ENCODE measurements around the gene ANKS1B.
"Not testable (repeated sequence)": the region's sequence is repeated elsewhere in the genome, so short reads cannot be mapped to it uniquely, and the experiment has no call there.

Gene ANKS1B

DNA sequence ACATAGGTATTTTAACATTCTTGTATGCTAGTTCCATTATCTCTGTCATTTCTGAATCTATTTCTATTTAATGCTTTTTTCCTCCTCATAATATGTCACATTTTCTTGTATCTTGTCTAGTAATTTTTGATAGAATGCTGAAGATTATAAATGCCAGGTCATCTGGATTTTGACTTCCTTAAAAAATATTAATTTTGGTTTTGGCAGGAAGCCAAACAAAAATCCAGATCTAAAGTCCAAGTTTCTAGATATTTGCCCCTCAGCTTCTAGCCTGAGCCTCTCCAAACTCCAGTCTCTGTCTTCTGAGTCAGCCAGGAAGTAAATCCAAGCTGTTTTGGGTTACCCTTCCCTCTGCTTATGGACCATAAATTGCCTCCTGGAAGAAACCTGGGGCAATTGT lies 1004.2 kb downstream of the ANKS1B start:
- no peak for DNase-seq

DNA sequence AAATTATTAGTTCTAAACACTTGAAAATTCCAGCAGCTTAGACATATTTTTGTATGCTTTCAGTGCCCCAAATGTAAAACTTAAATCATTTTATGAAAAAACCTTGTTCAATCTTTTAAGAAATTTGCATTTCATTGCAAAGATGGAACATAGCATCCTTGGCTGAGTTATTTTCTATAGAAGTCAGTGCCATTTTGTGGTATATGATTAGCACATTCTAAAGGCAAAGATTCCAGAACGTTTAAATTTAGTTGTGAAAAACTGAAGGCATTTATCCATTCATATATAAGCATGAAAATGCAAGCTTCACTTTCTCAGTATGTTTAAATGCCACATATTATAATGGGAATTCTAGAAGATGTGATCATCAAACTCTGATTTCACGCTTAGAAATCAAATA lies 1007.5 kb downstream of the ANKS1B start:
- DNase-seq, result no peak

DNA sequence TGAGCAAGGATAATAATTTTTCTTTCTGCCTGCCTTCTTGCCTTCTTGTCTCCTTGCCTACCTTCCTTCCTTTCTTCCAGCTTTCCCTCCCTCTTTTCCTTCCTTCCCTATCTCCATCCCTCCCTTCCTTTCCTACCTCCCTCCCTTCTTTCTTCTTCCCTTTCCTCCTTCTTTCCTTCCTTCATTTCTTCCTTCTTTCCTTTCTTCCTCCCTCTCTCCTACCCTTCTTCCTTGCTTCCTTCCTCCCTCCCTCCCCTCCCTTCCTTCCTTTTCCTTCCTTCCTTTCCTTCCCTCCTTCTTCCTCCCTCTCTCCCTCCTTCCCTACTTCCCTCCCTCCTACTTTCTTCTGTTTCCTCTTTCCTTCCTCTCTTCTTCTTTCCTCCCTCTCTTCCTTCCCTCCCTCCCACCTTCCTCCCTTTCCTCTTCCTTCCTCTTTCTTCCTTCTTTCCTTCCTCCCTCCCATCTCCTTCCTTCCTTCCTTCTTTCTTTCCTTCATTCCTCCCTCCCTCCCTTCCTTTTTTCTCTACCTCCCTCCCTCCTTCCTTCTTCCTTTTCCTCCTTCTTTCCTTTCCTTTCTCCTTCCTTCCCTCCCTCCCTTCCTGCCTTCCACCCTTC lies 1009.9 kb downstream of the ANKS1B start:
- no peak for DNase-seq

GRCh38 chr12:98973395-98973794 lies 1011.3 kb downstream of the ANKS1B start:
- no peak for DNase-seq

DNA sequence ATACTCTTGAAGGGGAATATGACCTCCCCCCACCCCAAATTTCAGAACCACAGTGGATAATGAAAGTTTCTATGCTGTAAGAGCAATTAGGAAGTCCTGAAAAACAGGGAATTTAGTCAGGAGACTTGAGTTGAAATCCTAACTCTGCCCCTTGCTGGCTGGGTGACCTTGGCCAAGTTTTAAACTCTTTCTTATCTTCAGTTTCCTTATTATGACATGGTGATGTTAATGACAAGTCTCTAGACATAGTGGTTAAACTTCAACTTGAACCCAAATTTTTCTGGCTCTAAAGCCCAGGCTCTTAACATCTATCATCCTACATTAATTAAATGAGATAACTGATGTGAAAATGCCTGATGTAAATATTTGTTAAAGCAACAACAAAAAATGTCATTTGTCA lies 1013.8 kb downstream of the ANKS1B start:
- no peak for DNase-seq

DNA sequence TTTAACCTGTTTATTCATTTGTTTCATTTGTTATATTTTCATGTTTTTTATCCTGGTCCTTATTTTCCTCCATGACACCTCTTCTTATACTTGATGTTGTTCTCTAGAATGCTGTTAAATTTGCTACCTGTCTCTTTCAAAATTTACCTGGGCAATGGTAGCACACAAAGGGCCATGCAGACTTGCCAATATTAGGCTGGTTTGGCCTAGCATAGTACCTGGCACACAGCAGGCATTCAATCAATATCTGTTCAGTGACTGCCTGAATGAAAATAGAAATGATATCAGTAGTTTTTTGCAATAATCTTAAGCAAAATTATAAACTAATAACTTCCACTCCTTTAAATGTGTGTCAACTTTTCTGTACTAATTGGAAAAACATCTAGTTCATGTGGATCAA lies 1014.5 kb downstream of the ANKS1B start:
- no peak for DNase-seq

GRCh38 chr12:98968896-98969295 lies 1015.8 kb downstream of the ANKS1B start:
- DNase-seq, result no peak

GRCh38 chr12:98957135-98957534 lies 1027.6 kb downstream of the ANKS1B start:
- DNase-seq, result not testable (repeated sequence)

GRCh38 chr12:98955284-98955683 lies 1029.5 kb downstream of the ANKS1B start:
- no peak for DNase-seq

DNA sequence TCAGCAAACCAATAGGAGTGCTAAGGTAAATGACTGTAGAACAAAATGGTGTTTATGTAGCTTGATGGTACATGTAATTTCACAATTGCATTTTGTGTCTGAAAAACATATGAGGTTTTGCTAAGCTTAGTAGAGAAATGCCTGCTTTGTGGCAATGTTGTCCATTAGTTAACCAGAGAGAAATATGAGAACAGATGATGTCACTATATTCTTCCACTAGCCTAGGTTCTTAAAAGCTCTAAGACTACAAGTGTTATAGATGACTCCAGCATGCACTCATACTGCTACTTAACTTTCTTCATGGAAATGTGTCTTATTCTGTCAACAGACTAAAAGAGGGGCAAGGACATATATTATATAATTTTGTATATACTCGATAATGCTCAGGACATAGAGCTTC lies 1030.2 kb downstream of the ANKS1B start:
- no peak for DNase-seq

GRCh38 chr12:98951406-98951805 lies 1033.3 kb downstream of the ANKS1B start:
- DNase-seq, result no peak

DNA sequence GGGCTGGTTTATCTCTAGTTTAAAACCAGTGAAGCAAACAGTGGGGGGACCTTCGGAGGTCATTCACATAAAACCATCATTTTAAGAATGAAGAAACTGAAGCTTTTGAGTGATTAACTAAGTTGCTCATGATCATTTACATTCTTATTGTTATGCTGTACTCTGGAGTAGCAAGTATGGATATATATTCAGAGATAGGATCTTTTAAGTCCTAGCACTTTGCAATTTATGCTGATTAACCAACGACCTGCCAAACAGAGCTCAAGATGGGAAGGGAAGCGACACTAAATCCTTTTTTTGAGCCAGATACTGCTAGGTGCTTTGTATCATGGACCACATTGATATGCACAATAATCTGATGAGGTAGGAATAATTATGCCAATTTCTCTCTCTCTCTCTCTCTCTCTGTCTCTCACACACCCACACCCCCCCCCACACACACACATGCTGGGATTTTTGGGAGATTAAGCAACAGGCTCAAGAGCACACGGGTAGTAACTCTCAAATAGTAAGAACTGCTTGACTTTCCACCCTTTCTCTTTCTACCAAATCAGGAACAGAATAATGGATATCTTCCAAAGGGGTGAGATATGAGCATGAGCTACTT lies 1036.3 kb downstream of the ANKS1B start:
- no peak for DNase-seq

GRCh38 chr12:98945864-98946263 lies 1038.9 kb downstream of the ANKS1B start:
- DNase-seq, result no peak

GRCh38 chr12:98939926-98940325 lies 1044.8 kb downstream of the ANKS1B start:
- no peak for DNase-seq

GRCh38 chr12:98939350-98939749 lies 1045.4 kb downstream of the ANKS1B start:
- DNase-seq, result no peak

DNA sequence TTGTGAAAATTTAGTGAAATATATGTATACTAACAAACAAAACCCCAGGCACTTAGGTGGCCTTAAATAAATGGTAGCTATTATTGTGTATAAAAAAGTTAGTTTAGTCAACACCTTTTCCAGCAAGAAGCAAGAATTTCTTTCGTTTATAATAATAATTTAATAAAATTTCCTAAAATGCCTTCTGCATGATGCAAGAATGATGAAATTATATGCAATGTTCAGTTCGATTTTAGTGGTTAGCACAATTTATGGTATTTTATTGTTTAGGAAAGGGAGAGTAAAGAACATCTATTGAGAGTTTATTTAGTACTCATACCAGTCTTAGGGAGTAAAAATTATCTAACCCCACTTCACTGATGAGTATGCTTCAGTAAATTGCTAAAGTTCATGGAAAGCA lies 1048.9 kb downstream of the ANKS1B start:
- no peak for DNase-seq

GRCh38 chr12:98922871-98923270 lies 1061.9 kb downstream of the ANKS1B start:
- no peak for DNase-seq

GRCh38 chr12:98918176-98918863 lies 1066.4 kb downstream of the ANKS1B start:
- no peak for DNase-seq

DNA sequence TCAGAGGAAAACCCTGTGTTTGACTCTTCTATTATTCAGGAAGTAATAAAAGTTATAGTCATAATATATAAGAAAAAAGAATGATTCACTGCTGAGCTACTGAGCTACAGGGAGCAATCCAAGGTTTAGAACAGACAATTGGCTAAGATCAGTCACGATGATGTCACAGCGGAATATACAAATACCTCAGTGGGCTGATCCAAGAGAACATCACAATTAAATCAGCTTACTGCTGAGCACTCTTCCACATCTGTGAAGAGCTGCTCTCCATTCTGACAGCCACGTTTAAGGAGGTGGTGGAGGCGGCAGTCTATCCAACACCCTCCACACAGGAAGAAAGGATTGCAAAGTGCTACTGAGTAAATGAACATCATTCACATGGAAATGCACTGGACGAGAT lies 1068.6 kb downstream of the ANKS1B start:
- DNase-seq, result no peak

- no peak for DNase-seq
Observed at GRCh38 chr12:98912401-98912974, 1072.2 kb downstream of the ANKS1B start.

- DNase-seq, result no peak
Observed at GRCh38 chr12:98911396-98911795, 1073.3 kb downstream of the ANKS1B start.

GRCh38 chr12:98909746-98910145 lies 1075.0 kb downstream of the ANKS1B start:
- no peak for DNase-seq

- no peak for DNase-seq
Observed at GRCh38 chr12:98908866-98909265, 1075.9 kb downstream of the ANKS1B start.

DNA sequence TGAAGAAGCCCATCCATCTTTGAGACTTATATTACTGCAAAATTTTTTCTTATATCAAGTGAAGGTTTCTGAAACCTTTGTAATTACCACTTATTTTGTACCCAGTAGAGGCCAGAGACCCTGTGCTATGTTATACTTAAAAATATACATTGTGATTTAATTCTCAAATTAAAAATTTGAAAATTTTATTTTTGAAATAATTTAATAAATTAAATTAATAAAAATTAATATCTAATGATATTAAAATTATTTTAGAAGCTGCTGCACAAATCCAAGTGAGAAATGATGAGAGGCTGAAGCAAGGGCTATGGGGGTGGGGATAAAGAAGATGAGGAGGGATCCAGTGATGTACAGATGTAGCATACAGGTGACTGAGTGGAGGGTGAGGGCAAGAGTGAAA lies 1080.9 kb downstream of the ANKS1B start:
- DNase-seq, result no peak
